Measurements from ENCODE around the gene RIMBP2.

The RIMBP2 gene

DNA sequence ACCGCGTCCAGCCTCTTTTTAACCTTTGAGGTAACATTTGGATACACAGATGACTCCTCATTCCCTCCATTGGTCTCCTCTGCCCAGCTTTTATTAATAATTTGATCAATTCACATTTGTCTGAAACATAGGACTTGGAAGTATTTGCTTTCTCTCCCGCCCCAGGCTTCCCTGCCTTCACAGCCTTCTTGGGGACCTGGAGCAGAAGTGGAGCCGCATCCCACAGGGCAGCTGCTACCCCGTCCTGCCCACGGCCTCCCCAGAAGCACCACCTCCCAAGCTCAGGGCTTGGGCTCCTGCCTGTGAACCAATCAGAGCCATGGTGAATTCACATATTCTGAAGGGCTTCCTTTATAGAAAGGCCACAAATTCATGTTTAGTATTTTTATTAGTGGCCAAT, 280.8 kb downstream of the RIMBP2 start:
- no peak overlapping the region for H3K4me3 ChIP-seq (ENCODE audit: low read length)
- no peak for DNase-seq (ENCODE audit: low read depth, low spot score)

DNA sequence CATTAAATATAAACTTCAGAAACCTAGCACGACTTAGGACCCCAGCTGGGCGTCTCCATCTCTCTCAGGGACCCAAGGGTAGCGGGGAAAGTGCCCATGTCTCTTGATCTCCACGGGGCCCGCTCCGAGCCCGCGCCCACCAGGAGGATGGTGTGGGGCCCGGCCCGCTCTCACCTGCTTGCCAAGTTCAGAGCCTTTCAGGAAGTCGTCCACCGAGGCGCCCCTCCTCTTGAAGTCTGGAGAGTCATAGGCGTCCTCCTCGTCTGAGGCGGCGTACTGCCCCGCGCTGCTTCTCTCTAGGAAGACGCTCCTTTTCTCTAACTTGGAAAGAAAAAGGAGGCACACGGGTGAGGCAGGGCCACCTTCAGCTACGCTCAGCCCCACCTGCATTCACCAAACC, 281.5 kb downstream of the RIMBP2 start:
- no peak for DNase-seq (ENCODE audit: low read depth, low spot score)
- no peak overlapping the region for H3K4me3 ChIP-seq (ENCODE audit: low read length)

DNA sequence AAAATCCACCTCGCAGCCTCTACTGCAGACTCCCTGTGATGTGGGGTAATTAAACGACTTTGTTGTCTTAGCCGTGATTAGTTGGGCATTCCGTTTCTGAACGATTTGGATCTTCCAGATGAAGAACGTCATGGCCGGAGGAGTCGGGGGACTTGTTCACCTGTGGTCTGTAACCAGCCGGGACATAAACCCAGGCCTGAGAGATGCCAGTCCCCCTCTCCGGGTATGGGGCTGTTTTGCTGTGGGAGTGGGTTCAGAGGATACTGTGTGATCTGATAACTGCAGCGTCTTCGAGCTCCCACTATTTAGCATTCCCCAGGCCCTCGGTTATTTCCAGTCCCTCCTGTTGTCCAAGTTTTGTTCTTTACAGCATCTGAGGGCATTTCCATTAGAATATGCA, 282.3 kb downstream of the RIMBP2 start:
- DNase-seq (ENCODE audit: low read depth, low spot score): no peak
- H3K4me3 ChIP-seq (ENCODE audit: low read length): no peak overlapping the region

DNA sequence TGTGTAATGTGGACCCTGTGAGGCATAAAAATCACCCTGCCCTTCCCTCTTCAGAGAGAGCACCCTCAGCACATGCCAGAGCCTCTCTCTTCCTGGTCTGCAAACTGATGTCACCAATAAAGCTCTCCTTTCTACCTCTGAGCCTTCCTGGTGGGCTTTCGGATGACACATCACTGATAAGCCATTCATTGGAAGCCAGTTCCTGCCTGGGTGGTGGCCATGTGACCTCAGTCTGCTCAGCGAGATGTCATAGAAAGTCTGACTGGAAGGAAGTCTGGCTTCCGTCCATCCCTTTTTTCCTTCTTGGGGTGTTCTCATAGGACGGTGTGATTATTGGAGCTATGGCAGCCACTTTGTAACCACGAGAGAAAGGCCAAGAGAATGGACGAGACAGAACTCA, 282.7 kb downstream of the RIMBP2 start:
- H3K4me3 ChIP-seq (ENCODE audit: low read length): no peak overlapping the region
- DNase-seq (ENCODE audit: low read depth, low spot score): no peak

DNA sequence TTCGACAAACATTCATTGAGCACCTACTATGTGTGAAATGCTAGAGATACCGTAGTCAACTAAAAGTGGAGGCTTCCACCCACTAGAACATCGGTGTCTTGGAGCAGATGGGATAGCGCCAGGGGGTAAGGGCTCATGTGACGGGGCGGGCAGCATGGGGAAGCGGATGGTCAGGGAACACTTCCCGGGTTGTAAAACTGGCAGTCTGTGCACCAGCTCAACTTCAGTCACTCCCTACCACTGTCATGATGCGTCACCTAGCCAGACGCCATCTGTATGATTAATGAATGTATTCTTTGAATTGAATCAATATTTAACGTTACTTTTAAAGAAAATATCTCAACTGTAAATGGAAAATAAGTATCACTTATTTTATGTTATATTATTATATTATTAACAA, 284.9 kb downstream of the RIMBP2 start:
- H3K4me3 ChIP-seq (ENCODE audit: low read length): no peak overlapping the region
- DNase-seq (ENCODE audit: low read depth, low spot score): no peak

DNA sequence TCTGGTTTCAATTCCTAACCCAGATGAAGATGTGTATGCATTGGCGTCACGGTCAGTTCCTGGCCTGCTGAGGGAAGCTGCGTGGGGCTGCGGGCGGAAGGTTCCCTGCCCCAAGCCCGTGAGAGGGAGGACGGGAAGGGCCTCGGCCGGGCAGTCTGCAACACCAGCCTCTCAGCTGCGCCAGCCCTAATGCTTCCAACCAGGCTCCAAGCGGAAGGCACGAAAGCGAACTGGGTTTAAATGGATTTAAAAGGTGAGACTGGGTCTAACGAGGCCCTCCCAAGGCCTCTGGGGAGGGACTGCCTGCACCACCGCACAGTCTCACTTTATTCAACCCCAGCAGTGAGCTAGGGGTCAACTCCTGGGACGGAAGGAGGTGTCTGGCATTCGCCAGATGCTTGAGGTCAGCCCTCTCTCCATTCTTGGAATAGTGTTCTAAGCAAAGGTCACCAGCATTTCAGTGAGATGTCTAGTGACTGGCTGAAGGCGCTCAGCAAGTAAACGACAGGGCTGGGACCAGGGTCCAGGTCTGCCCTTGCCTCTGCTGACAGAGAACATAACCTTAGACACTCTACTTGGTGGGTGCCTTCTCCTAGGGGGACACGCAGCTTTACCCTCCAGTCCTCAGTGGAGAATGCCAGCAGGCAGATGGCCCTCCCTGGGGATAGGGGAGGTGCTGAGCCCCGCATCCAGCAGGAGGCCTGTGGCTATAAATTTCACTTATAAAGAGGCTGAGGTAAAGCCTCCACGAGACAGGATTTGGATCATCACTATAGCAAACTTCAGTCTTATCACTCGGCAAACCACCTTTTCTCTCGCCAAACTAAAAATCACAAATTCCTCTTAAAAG, 286.2 kb downstream of the RIMBP2 start:
- H3K4me3 ChIP-seq (ENCODE audit: low read length): no peak overlapping the region
- no peak for DNase-seq (ENCODE audit: low read depth, low spot score)

DNA sequence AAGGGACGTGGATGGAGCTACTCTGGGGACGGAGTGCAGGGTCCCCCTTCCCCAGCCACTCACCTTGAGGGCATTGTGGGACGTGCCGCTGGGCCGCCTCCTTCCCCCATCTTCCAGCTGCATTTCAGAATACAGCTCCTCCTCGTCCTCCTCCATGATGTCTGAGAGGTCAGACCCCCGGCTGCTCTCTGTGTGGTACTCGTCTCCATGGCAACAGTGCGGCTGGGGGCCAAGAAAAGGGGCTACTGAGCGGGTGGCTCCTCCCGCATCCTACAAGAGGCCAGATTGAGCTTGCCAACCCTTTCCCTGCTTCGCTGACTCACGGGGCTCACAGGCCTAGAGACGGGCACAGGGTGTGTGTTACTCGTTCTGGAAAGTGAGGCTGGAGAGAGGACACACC, 288.0 kb downstream of the RIMBP2 start:
- no peak overlapping the region for H3K4me3 ChIP-seq (ENCODE audit: low read length)

DNA sequence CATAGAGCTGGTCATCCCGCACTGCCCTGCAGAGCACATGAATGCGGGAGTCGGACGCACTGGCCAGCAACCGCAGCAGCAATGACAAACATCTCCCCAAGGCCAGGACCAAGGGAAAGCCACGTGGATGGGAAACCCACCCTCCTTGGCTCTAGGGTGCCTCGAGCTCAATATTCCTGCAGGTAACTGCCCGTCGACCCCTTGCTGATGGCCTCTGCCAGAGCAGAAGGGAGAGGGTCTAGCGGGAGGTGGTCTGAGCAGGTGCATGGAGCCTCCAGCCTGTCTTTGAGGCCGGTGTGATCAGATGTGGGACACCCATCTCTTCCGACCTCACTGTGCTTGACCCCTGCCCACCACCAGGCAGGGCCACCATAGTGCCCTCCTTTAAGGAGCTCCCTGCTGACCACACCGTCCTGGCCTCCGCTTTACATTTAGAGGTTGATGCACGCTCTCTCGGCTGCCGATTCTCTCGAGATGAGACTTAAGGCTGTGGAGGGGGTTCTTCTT, 288.7 kb downstream of the RIMBP2 start:
- no peak overlapping the region for H3K4me3 ChIP-seq (ENCODE audit: low read length)
- DNase-seq (ENCODE audit: low read depth, low spot score): no peak

More for the DNA sequence above, 288.0 kb downstream of the RIMBP2 start:
- DNase-seq (ENCODE audit: low read depth, low spot score): no peak

DNA sequence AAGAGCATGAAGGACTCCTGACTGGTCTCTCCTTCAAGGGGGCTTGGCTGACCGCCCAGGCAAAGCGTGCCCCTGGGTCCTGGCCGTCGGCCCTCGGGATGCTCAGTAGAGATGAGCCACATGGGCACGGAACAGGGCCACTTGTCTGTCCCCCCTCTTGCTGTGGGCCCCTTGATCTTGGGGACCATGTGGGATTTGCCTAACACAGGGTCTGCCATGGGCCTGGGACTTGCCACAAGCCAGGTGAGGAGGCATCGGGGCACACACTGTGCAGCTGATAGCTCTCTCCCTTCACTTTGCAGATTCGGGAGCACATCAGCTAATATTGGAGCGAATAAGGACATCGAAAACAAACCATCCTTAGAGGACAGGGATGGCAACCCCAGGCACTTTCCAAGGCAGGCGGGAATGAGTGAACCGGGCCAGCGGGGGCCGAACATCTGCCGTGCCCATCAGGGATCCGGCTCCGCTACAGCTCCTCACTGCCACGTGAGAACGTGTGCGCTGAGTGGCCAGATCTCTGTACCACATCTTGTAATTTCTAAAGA, 290.3 kb downstream of the RIMBP2 start:
- DNase-seq (ENCODE audit: low read depth, low spot score): no peak

DNA sequence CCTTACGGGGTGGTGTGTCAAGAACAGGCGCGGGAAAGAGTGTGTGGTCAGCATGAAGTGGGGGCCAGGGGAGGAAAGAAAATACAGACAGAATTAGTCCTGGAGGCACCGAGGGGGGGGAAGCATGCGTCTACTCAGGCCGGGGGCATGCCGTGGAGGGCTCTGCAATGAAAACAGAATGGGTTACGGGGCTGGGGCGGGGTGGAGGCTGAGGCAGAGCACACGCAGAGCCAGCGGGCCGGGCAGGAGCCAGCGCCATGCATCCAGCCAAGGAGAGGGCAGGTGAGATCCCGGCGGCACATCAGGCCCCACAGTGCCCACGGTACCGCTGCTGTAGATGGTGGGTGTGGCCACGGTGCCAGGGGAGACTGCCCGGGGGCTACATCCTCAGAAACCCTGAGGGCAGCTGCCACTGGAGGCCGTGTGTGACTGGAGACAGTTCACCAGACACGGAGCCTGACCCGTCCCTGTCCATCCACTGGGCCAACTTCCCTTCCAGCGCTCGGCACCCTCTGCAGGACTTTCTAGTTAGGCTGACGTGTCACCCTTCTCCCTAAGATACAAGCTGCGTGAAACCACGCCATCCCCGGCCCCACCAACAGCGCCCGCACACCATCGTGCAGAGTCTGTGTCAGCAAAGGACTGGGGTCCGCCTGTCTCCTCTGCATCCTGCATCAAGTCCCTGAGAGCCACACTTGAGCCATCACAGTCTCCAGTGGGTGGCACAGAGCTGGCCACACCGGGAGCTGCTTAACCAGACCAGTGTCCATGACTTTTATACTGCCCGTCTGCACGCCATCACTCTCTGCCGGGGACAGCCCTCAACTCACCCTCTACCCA, 291.0 kb downstream of the RIMBP2 start:
- H3K4me3 ChIP-seq (ENCODE audit: low read length): no peak overlapping the region
- no peak for DNase-seq (ENCODE audit: low read depth, low spot score)

More for the DNA sequence above, 290.3 kb downstream of the RIMBP2 start:
- H3K4me3 ChIP-seq (ENCODE audit: low read length): no peak overlapping the region

DNA sequence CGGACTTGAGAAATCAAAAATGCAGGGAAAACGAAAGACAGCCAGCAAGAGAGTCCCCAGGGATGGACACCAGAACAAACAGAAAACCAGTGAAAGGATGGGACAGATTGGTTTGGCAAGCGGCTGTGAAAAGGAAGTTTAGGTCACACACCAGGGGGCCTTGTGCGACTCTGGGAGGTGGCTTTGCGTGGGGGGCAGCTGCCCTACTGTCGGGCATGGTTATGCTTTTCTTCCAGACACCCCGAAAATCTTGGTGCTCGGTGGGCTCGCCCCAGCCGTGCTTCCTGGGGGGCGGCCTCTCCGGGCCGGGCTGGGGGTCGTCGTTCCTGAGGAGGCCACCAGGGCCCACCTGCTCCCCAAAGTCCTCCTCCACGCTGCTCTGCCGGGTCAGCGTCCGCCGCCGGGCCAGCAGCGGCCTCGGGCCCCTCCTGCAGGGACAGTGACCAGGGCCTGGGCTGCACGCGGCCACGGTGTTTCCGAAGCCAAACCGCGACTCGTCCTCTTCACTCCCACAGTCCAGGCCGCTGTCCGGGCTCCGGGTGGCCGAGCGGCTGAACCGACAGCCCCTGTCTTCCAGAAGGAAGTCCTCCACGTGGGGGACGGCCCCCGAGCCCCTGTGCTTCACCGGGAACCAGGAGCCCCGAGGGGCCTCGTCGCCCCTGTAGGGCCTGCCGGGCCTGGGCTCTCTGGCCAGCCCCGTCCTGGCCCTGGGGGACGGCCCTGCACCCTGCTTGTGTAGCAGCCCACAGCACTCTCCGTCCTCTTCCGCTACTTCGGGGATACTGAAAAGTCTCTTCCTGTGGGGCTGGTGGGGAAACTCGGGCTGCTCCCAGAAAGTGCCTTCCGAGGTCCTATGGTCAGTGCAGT, 291.9 kb downstream of the RIMBP2 start:
- DNase-seq (ENCODE audit: low read depth, low spot score): no peak
- no peak overlapping the region for H3K4me3 ChIP-seq (ENCODE audit: low read length)

DNA sequence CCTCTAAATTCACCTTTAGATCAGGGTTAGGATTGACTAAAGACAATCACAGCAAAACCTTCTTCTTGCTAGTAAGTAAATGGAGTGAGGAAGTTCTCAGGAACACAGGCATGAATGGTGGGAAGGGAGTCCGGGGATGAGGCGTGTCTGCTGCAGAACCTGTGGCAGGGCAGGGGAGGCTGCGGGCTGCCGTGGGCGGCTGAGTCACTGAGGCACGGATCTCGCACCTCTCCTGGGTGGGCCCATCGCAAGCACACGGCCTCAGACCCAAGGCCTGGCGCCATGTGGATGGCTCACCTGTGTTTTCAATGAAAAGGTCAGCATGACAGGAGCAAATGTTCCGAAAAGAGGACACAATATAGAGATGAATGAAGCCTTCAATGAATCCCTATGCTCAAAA, 293.0 kb downstream of the RIMBP2 start:
- H3K4me3 ChIP-seq (ENCODE audit: low read length): no peak overlapping the region
- no peak for DNase-seq (ENCODE audit: low read depth, low spot score)

DNA sequence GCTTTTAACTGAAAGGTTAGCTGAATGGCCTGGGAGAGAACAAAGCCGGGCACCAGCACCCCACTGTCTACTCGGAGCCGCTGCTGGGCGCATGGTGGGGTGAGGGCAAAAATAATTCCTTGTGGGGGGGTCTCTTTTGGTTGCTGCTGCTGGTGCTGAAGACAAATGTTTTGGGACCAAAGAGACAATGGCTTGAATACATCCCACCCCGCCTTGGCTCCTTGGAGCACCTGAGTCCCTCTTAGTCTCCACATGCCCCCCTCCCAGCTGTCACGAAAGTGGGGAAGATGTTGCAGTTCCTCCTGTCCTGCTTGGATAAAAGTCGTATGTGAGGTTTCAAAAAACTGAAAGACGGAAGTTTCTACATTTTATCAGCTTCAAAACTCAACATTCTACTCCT, 293.4 kb downstream of the RIMBP2 start:
- H3K4me3 ChIP-seq (ENCODE audit: low read length): no peak overlapping the region
- DNase-seq (ENCODE audit: low read depth, low spot score): no peak

DNA sequence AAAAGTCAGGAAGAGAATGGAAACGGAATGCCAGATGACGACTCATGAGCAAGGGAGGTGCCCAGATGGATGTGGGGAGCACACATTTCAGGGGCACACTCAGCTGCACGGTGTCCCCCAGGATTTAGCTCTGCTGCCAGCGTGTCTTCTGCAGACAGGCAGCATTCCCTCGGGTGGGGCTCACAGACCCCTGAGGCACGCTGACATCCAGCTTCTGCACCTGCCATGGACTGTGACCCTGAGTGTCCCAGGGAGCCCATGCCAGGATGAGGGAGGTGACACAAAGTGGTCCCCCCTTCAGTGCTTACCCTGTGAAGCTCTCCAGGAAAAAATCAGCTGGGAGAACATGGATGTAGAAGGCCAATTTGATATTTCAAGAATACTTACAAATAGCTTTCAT, 294.2 kb downstream of the RIMBP2 start:
- no peak overlapping the region for H3K4me3 ChIP-seq (ENCODE audit: low read length)
- no peak for DNase-seq (ENCODE audit: low read depth, low spot score)

DNA sequence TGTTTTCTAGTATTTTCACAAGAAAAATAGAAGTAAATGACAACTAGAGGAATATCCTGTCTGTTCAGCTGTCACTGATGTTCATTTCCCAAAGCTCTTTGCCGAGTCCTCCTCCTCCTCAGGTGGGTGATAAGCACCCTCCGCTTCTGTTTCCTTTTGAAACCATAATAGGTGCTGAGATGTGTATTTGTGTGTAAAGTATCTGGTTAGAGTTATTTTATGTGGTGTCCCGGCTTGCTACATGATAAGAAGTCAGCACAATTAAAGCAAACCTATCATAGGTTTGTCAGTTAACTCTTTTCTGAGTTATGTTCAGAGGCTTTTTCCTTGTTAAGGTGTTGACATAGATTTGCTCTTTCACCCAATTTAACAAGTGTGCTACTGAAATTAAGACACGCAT, 296.0 kb downstream of the RIMBP2 start:
- no peak overlapping the region for H3K4me3 ChIP-seq (ENCODE audit: low read length)
- peak; percentile 93 for DNase-seq (ENCODE audit: low read depth, low spot score)

DNA sequence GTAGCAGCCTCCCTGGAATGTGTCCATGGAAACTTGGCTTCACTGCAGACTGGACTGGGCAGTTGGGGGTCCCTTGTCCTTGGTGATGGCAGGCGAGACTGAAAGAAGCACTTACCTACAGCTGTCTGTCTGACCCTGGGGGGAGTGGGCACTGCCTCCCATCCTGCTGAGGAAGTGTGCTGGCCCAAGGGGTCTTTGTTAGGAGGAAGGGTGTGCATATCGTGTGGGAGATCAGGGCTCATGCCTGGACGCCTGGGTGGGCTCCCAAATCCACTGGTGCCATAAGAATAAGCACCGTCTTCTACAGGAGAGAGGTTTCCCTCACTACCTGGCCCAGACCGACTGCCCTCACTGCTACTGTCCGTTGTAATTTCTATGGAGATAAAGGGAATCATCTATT, 297.0 kb downstream of the RIMBP2 start:
- H3K4me3 ChIP-seq (ENCODE audit: low read length): no peak overlapping the region
- DNase-seq (ENCODE audit: low read depth, low spot score): no peak

DNA sequence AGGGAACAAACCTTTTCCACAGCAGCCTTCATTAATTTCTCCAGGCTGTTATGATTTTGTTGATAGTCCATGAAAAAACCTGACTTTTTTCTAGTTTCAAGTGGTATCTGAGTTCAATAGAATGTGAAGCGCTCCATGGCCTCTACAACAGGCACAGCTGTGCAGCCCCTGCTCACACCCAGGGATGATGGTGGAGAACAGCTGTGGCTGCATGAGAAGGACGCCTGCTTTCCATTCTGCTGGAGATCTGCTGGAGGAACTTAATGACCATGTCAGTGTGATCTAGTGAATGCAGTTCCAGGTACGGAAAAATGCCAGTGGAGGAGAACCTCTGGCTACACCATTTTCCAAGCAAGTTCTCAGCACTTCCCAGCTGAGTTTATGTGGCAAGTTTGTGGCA, 297.8 kb downstream of the RIMBP2 start:
- DNase-seq (ENCODE audit: low read depth, low spot score): no peak
- no peak overlapping the region for H3K4me3 ChIP-seq (ENCODE audit: low read length)

DNA sequence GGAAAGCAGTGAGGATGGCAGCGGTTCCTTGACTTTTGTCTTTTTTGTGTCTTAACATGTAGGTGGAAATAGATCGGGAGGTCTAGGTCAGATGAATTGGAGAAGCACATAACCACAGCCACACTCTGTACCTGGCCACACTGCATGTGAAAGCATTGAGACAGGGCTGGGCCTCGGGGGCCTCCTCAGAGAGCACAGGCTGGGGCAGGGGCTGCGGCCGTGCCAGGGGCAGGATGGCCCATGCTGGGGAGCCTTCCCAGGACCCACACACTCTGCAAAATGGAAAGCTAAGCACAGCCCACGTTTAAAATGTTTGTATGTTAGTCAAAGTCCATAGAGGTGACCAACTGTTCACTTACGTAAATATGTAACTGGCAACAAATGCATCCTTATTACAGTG, 301.7 kb downstream of the RIMBP2 start:
- H3K4me3 ChIP-seq (ENCODE audit: low read length): no peak overlapping the region
- DNase-seq (ENCODE audit: low read depth, low spot score): no peak

DNA sequence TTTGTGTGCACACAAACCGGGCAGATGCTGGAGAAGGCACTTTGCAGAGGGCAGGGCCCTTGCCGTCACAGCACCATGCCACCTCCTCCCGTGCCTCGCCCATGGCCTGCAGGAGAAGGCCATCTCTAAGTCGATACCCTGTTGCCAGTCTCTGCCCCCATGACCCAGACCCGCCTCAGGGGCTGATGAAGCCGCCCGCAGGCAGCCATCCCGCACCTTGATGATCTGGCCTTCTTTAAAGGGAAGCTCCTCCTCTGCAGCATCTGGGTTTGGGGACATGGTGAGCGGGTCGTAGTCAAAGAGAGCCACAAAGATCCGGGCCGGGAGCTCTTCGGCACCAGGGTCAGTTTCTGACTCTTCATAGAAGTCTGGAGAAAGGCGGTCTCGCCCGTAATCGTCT, 302.2 kb downstream of the RIMBP2 start:
- no peak for DNase-seq (ENCODE audit: low read depth, low spot score)
- H3K4me3 ChIP-seq (ENCODE audit: low read length): no peak overlapping the region

Measured in Jurkat, Clone E6-1 (cell line).